Measurements from ENCODE around the gene U2SURP. TPM values are rescaled to one million over a fixed set of nuclear protein-coding genes. Genes with fewer than 3 reads are reported as not detected.
"Not testable (repeated sequence)": the region's sequence is repeated elsewhere in the genome, so short reads cannot be mapped to it uniquely, and the experiment has no call there.

U2SURP gene
- total RNA-seq, 1 donor from 2014 or later = 189 TPM

GRCh38 chr3:142987707-142988106 lies 13.7 kb upstream of the U2SURP start:
- intact Hi-C loops (cut with micrococcal nuclease) = loop anchor here (1.0 kb wide), 1 partner anchor 159 kb away; no protein-coding TSS in a partner anchor
- Mint-ChIP-seq H3K36me3 (ENCODE audit: low read depth) (no peaks in the 10 kb centered on the region), H3K27me3 (peaks cover 25% of the 10 kb centered on the region), H3K4me1 (peaks cover 3% of the 10 kb centered on the region), H3K9me3 (no peaks in the 10 kb centered on the region), H3K4me3 (no peak overlapping the region), H3K27ac (no peak overlapping the region)
- DNase-seq = no peak

- H3K4me1 Mint-ChIP-seq; DNase-seq; H3K27ac Mint-ChIP-seq; intact Hi-C loops (cut with micrococcal nuclease); H3K9me3 Mint-ChIP-seq; H3K4me3 Mint-ChIP-seq; H3K36me3 Mint-ChIP-seq (ENCODE audit: low read depth): not testable (repeated sequence)
- H3K27me3 Mint-ChIP-seq = peaks cover 21% of the 10 kb centered on the region
Observed at GRCh38 chr3:142988221-142988620, 13.1 kb upstream of the U2SURP start.

DNA sequence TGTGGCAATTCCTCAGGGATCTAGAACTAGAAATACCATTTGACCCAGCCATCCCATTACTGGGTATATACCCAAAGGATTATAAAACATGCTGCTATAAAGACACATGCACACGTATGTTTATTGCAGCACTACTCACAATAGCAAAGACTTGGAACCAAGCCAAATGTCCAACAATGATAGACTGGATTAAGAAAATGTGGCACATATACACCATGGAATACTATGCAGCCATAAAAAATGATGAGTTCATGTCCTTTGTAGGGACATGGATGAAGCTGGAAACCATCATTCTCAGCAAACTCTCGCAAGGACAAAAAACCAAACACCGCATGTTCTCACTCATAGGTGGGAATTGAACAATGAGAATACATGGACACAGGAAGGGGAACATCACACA lies 12.5 kb upstream of the U2SURP start:
- H3K36me3 Mint-ChIP-seq (ENCODE audit: low read depth); H3K9me3 Mint-ChIP-seq; intact Hi-C loops (cut with micrococcal nuclease); DNase-seq; H3K27ac Mint-ChIP-seq; H3K4me1 Mint-ChIP-seq; H3K4me3 Mint-ChIP-seq: not testable (repeated sequence)
- H3K27me3 Mint-ChIP-seq = peaks cover 20% of the 10 kb centered on the region

- H3K4me3 Mint-ChIP-seq = no peak overlapping the region
- no peaks in the 10 kb centered on the region for H3K9me3 Mint-ChIP-seq
- H3K27ac Mint-ChIP-seq = no peak overlapping the region
- intact Hi-C loops (cut with micrococcal nuclease) = loop anchor here (5.0 kb wide), 2 partner anchors 403 to 863 kb away; no protein-coding TSS in a partner anchor
- peaks cover 8% of the 10 kb centered on the region for H3K4me1 Mint-ChIP-seq
- no peaks in the 10 kb centered on the region for H3K36me3 Mint-ChIP-seq (ENCODE audit: low read depth)
- DNase-seq = peak; percentile 53
- peaks cover 22% of the 10 kb centered on the region for H3K27me3 Mint-ChIP-seq
Observed at GRCh38 chr3:142990721-142991120, 10.6 kb upstream of the U2SURP start.

DNA sequence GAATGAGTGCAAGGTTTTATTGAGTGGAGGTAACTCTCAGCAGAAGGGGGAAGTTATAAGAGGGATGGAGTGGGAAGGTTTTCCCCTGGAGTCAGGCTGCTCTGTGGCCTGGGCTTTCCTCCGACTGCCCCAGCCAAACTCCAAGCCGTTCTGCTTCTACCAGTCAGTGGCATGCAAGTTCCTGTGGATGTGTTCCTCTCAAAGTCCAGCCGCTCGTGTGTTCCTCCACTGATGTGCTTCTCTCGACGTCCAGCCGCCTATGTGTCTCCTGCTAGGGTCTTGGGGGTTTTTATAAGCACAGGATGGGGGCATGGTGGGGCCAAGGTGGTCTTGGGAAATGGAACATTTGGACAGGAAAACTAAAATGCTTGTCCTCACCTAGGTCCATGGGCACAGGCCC lies 9.0 kb upstream of the U2SURP start:
- Mint-ChIP-seq H3K36me3 (ENCODE audit: low read depth) (no peaks in the 10 kb centered on the region), H3K27ac (no peak overlapping the region)
- intact Hi-C loops (cut with micrococcal nuclease) = loop anchor here (2.0 to 5.0 kb wide), 3 partner anchors 64 to 865 kb away; no protein-coding TSS in a partner anchor

DNA sequence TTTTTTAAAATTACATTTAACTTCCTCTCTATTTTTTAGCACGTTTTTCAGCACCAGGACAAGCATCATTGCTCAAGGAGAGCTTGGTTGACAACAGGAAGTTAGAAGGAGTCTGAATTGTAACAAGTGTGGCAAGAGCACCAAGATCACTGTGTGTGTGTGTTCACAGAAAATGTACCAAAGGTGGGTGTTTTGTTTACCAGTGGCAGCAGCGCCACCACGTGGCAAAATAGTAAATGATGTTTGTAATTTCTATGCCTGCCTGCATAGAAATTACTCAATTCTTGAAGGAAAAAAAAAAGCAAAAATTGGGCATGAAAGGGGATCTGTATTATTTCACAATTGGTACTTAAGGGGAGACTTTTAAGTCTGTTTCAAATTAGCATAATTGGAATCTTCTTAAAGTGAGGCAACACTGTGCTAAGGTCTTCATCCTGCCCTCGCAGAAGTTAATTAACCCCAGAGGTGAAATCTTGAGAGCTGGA lies 7.4 kb upstream of the U2SURP start:
- Mint-ChIP-seq H3K4me1 (peaks cover 4% of the 10 kb centered on the region), H3K9me3 (no peaks in the 10 kb centered on the region), H3K27me3 (peaks cover 22% of the 10 kb centered on the region), H3K36me3 (ENCODE audit: low read depth) (no peaks in the 10 kb centered on the region), H3K27ac (no peak overlapping the region), H3K4me3 (no peak overlapping the region)
- intact Hi-C loops (cut with micrococcal nuclease) = loop anchor here (2.0 to 5.0 kb wide), 4 partner anchors 65 to 867 kb away; no protein-coding TSS in a partner anchor
- peak; percentile 88 for DNase-seq

More for the DNA sequence above, 9.0 kb upstream of the U2SURP start:
- Mint-ChIP-seq H3K9me3 (no peaks in the 10 kb centered on the region), H3K27me3 (peaks cover 23% of the 10 kb centered on the region), H3K4me3 (no peak overlapping the region), H3K4me1 (peaks cover 8% of the 10 kb centered on the region)
- DNase-seq = peak; percentile 51

DNA sequence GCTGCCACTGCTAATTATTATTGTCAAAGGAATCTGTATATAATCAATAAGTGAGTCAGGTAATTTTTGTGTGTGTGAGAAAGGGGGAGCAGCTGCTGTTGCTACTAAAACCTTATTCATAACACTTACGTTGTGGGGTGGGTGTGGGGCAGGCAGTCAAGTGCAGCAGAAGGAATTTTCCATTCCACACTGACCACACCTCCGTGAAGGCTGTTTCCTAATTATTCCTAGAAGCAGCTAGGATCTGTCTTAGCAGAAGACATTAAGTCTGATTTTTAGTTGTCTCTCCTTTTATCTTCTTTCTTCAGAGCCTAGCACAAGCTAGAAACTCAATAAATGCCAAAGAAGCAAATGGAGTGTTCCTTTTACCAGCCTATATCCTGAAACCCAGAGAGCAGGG lies 4.0 kb upstream of the U2SURP start:
- DNase-seq = peak; percentile 47
- Mint-ChIP-seq H3K27me3 (peaks cover 15% of the 10 kb centered on the region), H3K36me3 (ENCODE audit: low read depth) (peaks cover under 1% of the 10 kb centered on the region), H3K4me3 (no peak overlapping the region), H3K27ac (no peak overlapping the region), H3K4me1 (peaks cover 14% of the 10 kb centered on the region), H3K9me3 (no peaks in the 10 kb centered on the region)
- intact Hi-C loops (cut with micrococcal nuclease) = no loop called here

DNA sequence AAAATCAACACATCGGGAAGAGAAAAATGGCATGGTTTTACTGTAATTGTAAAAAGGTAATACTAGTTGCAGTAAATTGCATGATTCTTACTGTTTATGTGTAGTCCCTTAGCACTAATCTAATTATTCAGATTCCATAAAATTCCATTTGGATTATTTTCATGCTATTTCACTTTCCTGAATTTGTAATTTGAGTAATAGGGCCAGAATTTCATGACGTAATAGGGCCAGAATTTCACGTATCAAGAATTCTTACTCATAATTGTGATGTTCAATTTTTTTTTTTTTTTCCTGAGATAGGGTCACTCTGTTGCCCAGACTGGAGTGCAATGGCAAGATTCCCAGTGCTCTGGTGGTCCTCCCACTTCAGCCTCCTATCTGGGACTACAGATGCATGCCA lies 2.9 kb upstream of the U2SURP start:
- peaks cover 16% of the 10 kb centered on the region for H3K4me1 Mint-ChIP-seq
- no peaks in the 10 kb centered on the region for H3K9me3 Mint-ChIP-seq
- peaks cover 2% of the 10 kb centered on the region for H3K36me3 Mint-ChIP-seq (ENCODE audit: low read depth)
- no peak for DNase-seq
- no peak overlapping the region for H3K27ac Mint-ChIP-seq
- H3K4me3 Mint-ChIP-seq = no peak overlapping the region
- peaks cover 15% of the 10 kb centered on the region for H3K27me3 Mint-ChIP-seq
- intact Hi-C loops (cut with micrococcal nuclease) = no loop called here

DNA sequence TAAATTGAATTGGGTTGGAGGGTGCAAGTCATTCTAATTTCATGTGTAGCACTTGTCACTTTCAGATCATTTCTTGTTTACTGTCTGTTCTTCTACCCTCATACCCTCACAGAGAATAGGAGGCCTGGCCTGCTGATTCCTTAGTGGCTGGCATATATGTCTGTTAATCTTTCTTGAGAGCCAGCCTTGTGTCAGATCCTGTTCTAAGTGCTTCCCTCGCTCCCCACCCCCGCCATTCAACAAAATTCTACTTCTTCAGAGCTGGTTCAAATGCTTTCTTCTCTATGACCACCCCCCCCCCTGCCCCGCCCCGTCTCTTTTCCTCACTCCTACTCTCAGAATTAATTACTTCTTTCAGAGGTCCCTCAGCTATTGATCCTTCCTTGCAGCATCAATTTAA lies 1.5 kb upstream of the U2SURP start:
- Mint-ChIP-seq H3K9me3 (no peaks in the 10 kb centered on the region), H3K36me3 (ENCODE audit: low read depth) (peaks cover 2% of the 10 kb centered on the region), H3K4me3 (peak overlapping the region; percentile 96), H3K27me3 (peaks cover 10% of the 10 kb centered on the region), H3K27ac (peak overlapping the region; percentile 16), H3K4me1 (peaks cover 15% of the 10 kb centered on the region)
- intact Hi-C loops (cut with micrococcal nuclease) = loop anchor here (2.0 to 10.0 kb wide), 3 partner anchors 403 to 1769 kb away; partner anchors contain the start of genes PLS1 and PXYLP1
- no peak for DNase-seq

- H3K27me3 Mint-ChIP-seq = peaks cover 8% of the 10 kb centered on the region
- intact Hi-C loops (cut with micrococcal nuclease) = loop anchor here (2.0 to 10.0 kb wide), 3 partner anchors 404 to 1770 kb away; partner anchors contain the start of genes PLS1 and PXYLP1
- no peak for DNase-seq
- peaks cover 2% of the 10 kb centered on the region for H3K36me3 Mint-ChIP-seq (ENCODE audit: low read depth)
- H3K4me3 Mint-ChIP-seq = peak overlapping the region; percentile 96
- peaks cover 17% of the 10 kb centered on the region for H3K4me1 Mint-ChIP-seq
- no peaks in the 10 kb centered on the region for H3K9me3 Mint-ChIP-seq
- H3K27ac Mint-ChIP-seq = peak overlapping the region; percentile 97
Observed at GRCh38 chr3:143000528-143000927, 842 bp upstream of the U2SURP start.

DNA sequence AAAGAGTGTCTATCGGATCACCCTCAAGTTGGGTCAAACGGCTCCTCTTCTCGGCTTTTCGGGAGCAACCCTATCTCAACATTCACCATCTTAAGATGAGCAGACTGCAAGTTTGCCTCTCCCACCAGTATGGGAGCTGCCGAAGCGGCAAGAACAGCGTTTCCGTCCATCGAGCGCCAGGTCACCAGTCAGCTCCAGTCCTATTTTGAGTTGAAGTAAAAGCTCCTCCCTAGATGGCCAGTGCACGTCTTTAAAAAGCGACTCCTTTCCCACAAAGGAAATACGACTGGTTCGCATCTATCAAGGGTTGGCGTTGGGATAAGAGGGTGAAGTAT lies 369 bp upstream of the U2SURP start:
- peaks cover 19% of the 10 kb centered on the region for H3K4me1 Mint-ChIP-seq
- H3K9me3 Mint-ChIP-seq = no peaks in the 10 kb centered on the region
- H3K36me3 Mint-ChIP-seq (ENCODE audit: low read depth) = peaks cover 2% of the 10 kb centered on the region
- H3K27me3 Mint-ChIP-seq = peaks cover 8% of the 10 kb centered on the region
- peak overlapping the region; percentile 96 for H3K4me3 Mint-ChIP-seq
- intact Hi-C loops (cut with micrococcal nuclease) = loop anchor here (1.0 to 10.0 kb wide), 6 partner anchors 277 to 1770 kb away; partner anchors contain the start of genes ATR, PLS1, PXYLP1 and TRPC1
- DNase-seq = peak; percentile 90
- H3K27ac Mint-ChIP-seq = peak overlapping the region; percentile 97

GRCh38 chr3:143002083-143002712 lies 828 bp downstream of the U2SURP start:
- DNase-seq = no peak
- Mint-ChIP-seq H3K4me1 (peaks cover 30% of the 10 kb centered on the region), H3K27ac (peak overlapping the region; percentile 97), H3K9me3 (no peaks in the 10 kb centered on the region), H3K27me3 (peaks cover 7% of the 10 kb centered on the region), H3K36me3 (ENCODE audit: low read depth) (peaks cover 2% of the 10 kb centered on the region), H3K4me3 (peak overlapping the region; percentile 96)
- intact Hi-C loops (cut with micrococcal nuclease) = loop anchor here (10.0 kb wide), 1 partner anchor 833 kb away; no protein-coding TSS in a partner anchor

- peak overlapping the region; percentile 97 for H3K27ac Mint-ChIP-seq
- peak overlapping the region; percentile 96 for H3K4me3 Mint-ChIP-seq
- peak; percentile 54 for DNase-seq
- H3K27me3 Mint-ChIP-seq = peaks cover 6% of the 10 kb centered on the region
- no peaks in the 10 kb centered on the region for H3K9me3 Mint-ChIP-seq
- peaks cover 2% of the 10 kb centered on the region for H3K36me3 Mint-ChIP-seq (ENCODE audit: low read depth)
- peaks cover 32% of the 10 kb centered on the region for H3K4me1 Mint-ChIP-seq
- intact Hi-C loops (cut with micrococcal nuclease) = loop anchor here (10.0 kb wide), 1 partner anchor 832 kb away; no protein-coding TSS in a partner anchor
Observed at GRCh38 chr3:143002727-143003126, 1.4 kb downstream of the U2SURP start.

GRCh38 chr3:143004823-143005222 lies 3.5 kb downstream of the U2SURP start:
- intact Hi-C loops (cut with micrococcal nuclease) = loop anchor here (10.0 kb wide), 1 partner anchor 830 kb away; no protein-coding TSS in a partner anchor
- Mint-ChIP-seq H3K4me1 (peaks cover 41% of the 10 kb centered on the region), H3K27me3 (no peaks in the 10 kb centered on the region), H3K36me3 (ENCODE audit: low read depth) (peaks cover 2% of the 10 kb centered on the region), H3K4me3 (peak overlapping the region; percentile 46), H3K9me3 (no peaks in the 10 kb centered on the region), H3K27ac (no peak overlapping the region)
- no peak for DNase-seq
